ENCODE results near the gene ZNF444.

- TF ChIP-seq CTCF (IDR thresholded peaks at IDR 0.05) (no peak), POLR2A (IDR thresholded peaks at IDR 0.05) (no peak)
These were observed 38.0 kb upstream of the ZNF444 start for GRCh38 chr19:56103027-56103614.
